A673 (cell line): Measurements from ENCODE around the gene CPNE9. TPM values are rescaled to one million over a fixed set of nuclear protein-coding genes. Genes with fewer than 3 reads are reported as not detected.

Experiments
- BruUV-seq: library from RNA; stranded (reverse); fragments of 400-500 nt; replicated peaks from 2 replicates; lab custom pipeline; 2021; lab: Mats Ljungman, UMichigan
- CTCF ChIA-PET: fragments of 300-600 bp; sonication (Branson Sonifier 250); formaldehyde crosslinking; loops from one replicate; lab custom pipeline; 2022; ENCODE audit warnings: antibody characterized with exemption; lab: Charles Lee
- POLR2A ChIA-PET: fragments of 300-600 bp; sonication (Branson Sonifier 250); formaldehyde crosslinking; loops from one replicate; lab custom pipeline; 2022; ENCODE audit warnings: antibody characterized with exemption; ENCODE audit not compliant: low non-redundant PET; lab: Charles Lee
- DNase-seq: peaks from one replicate; pipeline ENCODE4 v3.0.0-alpha.2; 2015; ENCODE audit warnings: low spot score
- H3K27ac ChIP-seq: fragments of 200-600 bp; sonication (generic); 2 replicates; pipeline ENCODE4 v1.5.1; 2016; ENCODE audit warnings: mixed run types, low read depth, mild to moderate bottlenecking, mixed read lengths, antibody characterized with exemption, low read length; ENCODE audit not compliant: poor library complexity, severe bottlenecking
- H3K27me3 ChIP-seq: fragments of 200-600 bp; sonication (generic); replicated peaks from 2 replicates; pipeline ENCODE4 v1.6.1; 2017; ENCODE audit warnings: mixed run types, low read depth, mild to moderate bottlenecking, mixed read lengths, antibody characterized with exemption, low read length; ENCODE audit not compliant: insufficient read depth, poor library complexity
- H3K36me3 ChIP-seq: fragments of 200-600 bp; sonication (generic); 2 replicates; pipeline ENCODE4 v1.6.1; 2016; ENCODE audit warnings: mixed run types, mild to moderate bottlenecking, mixed read lengths, antibody characterized with exemption, low read length; ENCODE audit not compliant: insufficient read depth, poor library complexity, severe bottlenecking
- H3K4me1 ChIP-seq: fragments of 200-600 bp; sonication (generic); 2 replicates; pipeline ENCODE4 v1.6.1; 2017; ENCODE audit warnings: mixed run types, mild to moderate bottlenecking, mixed read lengths, antibody characterized with exemption, low read length; ENCODE audit not compliant: insufficient read depth, poor library complexity, severe bottlenecking
- H3K4me3 ChIP-seq: fragments of 200-600 bp; sonication (generic); 2 replicates; pipeline ENCODE4 v1.5.1; 2016; ENCODE audit warnings: low read depth, mixed run types, mild to moderate bottlenecking, mixed read lengths, low read length; ENCODE audit not compliant: poor library complexity, severe bottlenecking
- H3K9me3 ChIP-seq: fragments of 200-600 bp; sonication (generic); 2 replicates; pipeline ENCODE4 v1.6.1; 2016; ENCODE audit warnings: mixed run types, low read depth, mild to moderate bottlenecking, mixed read lengths, antibody characterized with exemption, low read length; ENCODE audit not compliant: poor library complexity, severe bottlenecking
- CTCF ChIP-seq: fragments of 300-800, 200-600 bp; sonication (generic); conservative IDR thresholded peaks from 2 replicates; pipeline ENCODE4 v1.5.1; 2017; ENCODE audit warnings: low read depth, mild to moderate bottlenecking, antibody characterized with exemption, low read length, moderate library complexity, mixed read lengths
- EZH2 ChIP-seq: fragments of 200-600 bp; sonication (generic); IDR thresholded peaks from 2 replicates; pipeline ENCODE4 v1.6.1; 2017; ENCODE audit warnings: borderline replicate concordance, low read depth, mild to moderate bottlenecking, mixed read lengths, antibody characterized with exemption, low read length; ENCODE audit not compliant: poor library complexity, severe bottlenecking
- intact Hi-C: fragments of 100-400 bp; cut with micrococcal nuclease; formaldehyde crosslinking; loops from one replicate; pipeline ENCODE4 v1.10.0; 2022; ENCODE audit not compliant: unreplicated experiment
- total RNA-seq: library from RNA; stranded (reverse); gene quantifications from 2 replicates; pipeline ENCODE4 v1.2.3, GENCODE V29; 2021

Gene CPNE9
- total RNA-seq, 1 experiment from 2014 or later = not detected

- TF ChIP-seq CTCF (no peak), EZH2 (no peak)
- no TSS peak for BruUV-seq
- peaks cover 10% of the 10 kb centered on the region for H3K4me1 ChIP-seq
- DNase-seq = no peak
- H3K36me3 ChIP-seq = no peaks in the 10 kb centered on the region
- no peaks in the 10 kb centered on the region for H3K9me3 ChIP-seq
- H3K4me3 ChIP-seq = no peak overlapping the region
- no peaks in the 10 kb centered on the region for H3K27me3 ChIP-seq
- ChIA-PET CTCF (no interaction called here), POLR2A (no interaction called here)
- intact Hi-C loops = no loop called here
- H3K27ac ChIP-seq = no peak overlapping the region
Observed at GRCh38 chr3:9767418-9767817, 63.8 kb downstream of the CPNE9 start.

- DNase-seq = no peak
- no TSS peak for BruUV-seq
- no peaks in the 10 kb centered on the region for H3K9me3 ChIP-seq
- ChIA-PET CTCF (no interaction called here), POLR2A (interaction anchor here (0.7 kb wide), 1 partner anchor 9 kb away, joined by 5 read pairs; no protein-coding TSS in a partner anchor)
- H3K27ac ChIP-seq = no peak overlapping the region
- H3K36me3 ChIP-seq = no peaks in the 10 kb centered on the region
- TF ChIP-seq CTCF (no peak), EZH2 (no peak)
- H3K27me3 ChIP-seq = no peaks in the 10 kb centered on the region
- peaks cover 10% of the 10 kb centered on the region for H3K4me1 ChIP-seq
- intact Hi-C loops = no loop called here
- H3K4me3 ChIP-seq = no peak overlapping the region
Observed at GRCh38 chr3:9768141-9768775, 64.6 kb downstream of the CPNE9 start.

GRCh38 chr3:9769012-9769411, 65.4 kb downstream of the CPNE9 start:
- intact Hi-C loops = no loop called here
- ChIA-PET CTCF (no interaction called here), POLR2A (interaction anchor here (0.7 kb wide), 1 partner anchor 10 kb away, joined by 5 read pairs; no protein-coding TSS in a partner anchor)
- TF ChIP-seq EZH2 = no peak
- no peak for TF ChIP-seq CTCF
- Histone ChIP-seq H3K9me3 (no peaks in the 10 kb centered on the region), H3K36me3 (no peaks in the 10 kb centered on the region), H3K4me3 (peak overlapping the region; percentile 90), H3K27me3 (no peaks in the 10 kb centered on the region), H3K27ac (peak overlapping the region; percentile 80), H3K4me1 (peaks cover 10% of the 10 kb centered on the region)
- no TSS peak for BruUV-seq
- no peak for DNase-seq
